Activated CD8-positive, alpha-beta memory T cell treated with anti-CD3 and anti-CD28 coated beads for 36 hours (primary cell): ENCODE results near the gene OR5AR1. TPM values are rescaled to one million over a fixed set of nuclear protein-coding genes. Genes with fewer than 3 reads are reported as not detected.
"Not testable (repeated sequence)": the region's sequence is repeated elsewhere in the genome, so short reads cannot be mapped to it uniquely, and the experiment has no call there.

Source experiments
- CTCF ChIA-PET: fragments of 350-600 bp; sonication (Branson Sonifier 250); formaldehyde crosslinking; loops from one replicate; lab custom pipeline; 2021; ENCODE audit warnings: antibody characterized with exemption; lab: Charles Lee
- POLR2A ChIA-PET: fragments of 350-600 bp; sonication (Branson Sonifier 250); formaldehyde crosslinking; loops from one replicate; lab custom pipeline; 2021; ENCODE audit warnings: antibody characterized with exemption; lab: Charles Lee
- total RNA-seq, 2 experiments: library from RNA; stranded (reverse); gene quantifications; one replicate each; pipeline ENCODE4 v1.2.3, GENCODE V29; 2021

Gene OR5AR1
- not detected for total RNA-seq

- POLR2A ChIA-PET = interaction anchor here (0.7 kb wide), 1 partner anchor 286 kb away, joined by 3 read pairs; no protein-coding TSS in a partner anchor
- CTCF ChIA-PET = no interaction called here
These were observed at the start of gene OR5AR1 for GRCh38 chr11:56663386-56663785. Gene OR5AR1, plus strand, starts transcription at chr11:56663686. Its CDS starts 0 bp downstream, at chr11:56663686.

GRCh38 chr11:56624661-56625110 is 38.8 kb upstream of the OR5AR1 start:
- ChIA-PET POLR2A (no interaction called here), CTCF (no interaction called here)

GRCh38 chr11:56625946-56626345 is 37.5 kb upstream of the OR5AR1 start:
- CTCF ChIA-PET = no interaction called here
- POLR2A ChIA-PET = no interaction called here

- ChIA-PET POLR2A (no interaction called here), CTCF (no interaction called here)
These were observed 31.2 kb upstream of the OR5AR1 start for GRCh38 chr11:56632329-56632728.

GRCh38 chr11:56636861-56637260 is 26.6 kb upstream of the OR5AR1 start:
- POLR2A ChIA-PET = no interaction called here
- CTCF ChIA-PET = no interaction called here

GRCh38 chr11:56637500-56637899 is 26.0 kb upstream of the OR5AR1 start:
- ChIA-PET POLR2A (no interaction called here), CTCF (no interaction called here)

- ChIA-PET POLR2A (no interaction called here), CTCF (no interaction called here)
These were observed 21.1 kb upstream of the OR5AR1 start, which contains the start of gene OR5AP2 for GRCh38 chr11:56642339-56642738. Gene OR5AP2, minus strand, starts transcription at chr11:56642439. Its CDS starts 0 bp downstream, at chr11:56642439.

GRCh38 chr11:56659755-56660154 is 3.7 kb upstream of the OR5AR1 start:
- CTCF ChIA-PET = no interaction called here

GRCh38 chr11:56670984-56671383 is 7.5 kb downstream of the OR5AR1 start:
- CTCF ChIA-PET = no interaction called here
- POLR2A ChIA-PET = no interaction called here

More at GRCh38 chr11:56659755-56660154, 3.7 kb upstream of the OR5AR1 start:
- POLR2A ChIA-PET = no interaction called here

GRCh38 chr11:56688554-56689100 is 25.1 kb downstream of the OR5AR1 start:
- ChIA-PET POLR2A (no interaction called here), CTCF (no interaction called here)

GRCh38 chr11:56691179-56691578 is 27.7 kb downstream of the OR5AR1 start:
- POLR2A ChIA-PET = not testable (repeated sequence)

GRCh38 chr11:56693428-56693827 is 29.9 kb downstream of the OR5AR1 start:
- POLR2A ChIA-PET = no interaction called here

More at GRCh38 chr11:56691179-56691578, 27.7 kb downstream of the OR5AR1 start:
- CTCF ChIA-PET = not testable (repeated sequence)

GRCh38 chr11:56698795-56699194 is 35.3 kb downstream of the OR5AR1 start, which contains the start of gene OR9G1:
Gene OR9G1, plus strand, starts transcription at chr11:56699095. Its CDS starts 1,293 bp downstream, at chr11:56700388.
- ChIA-PET POLR2A (no interaction called here), CTCF (no interaction called here)

More at GRCh38 chr11:56693428-56693827, 29.9 kb downstream of the OR5AR1 start:
- CTCF ChIA-PET = no interaction called here

- POLR2A ChIA-PET = no interaction called here
- CTCF ChIA-PET = no interaction called here
These were observed 36.9 kb downstream of the OR5AR1 start for GRCh38 chr11:56700242-56700913.

GRCh38 chr11:56700914-56701485 is 37.5 kb downstream of the OR5AR1 start:
- POLR2A ChIA-PET = no interaction called here
- CTCF ChIA-PET = no interaction called here

- POLR2A ChIA-PET = no interaction called here
These were observed 42.4 kb downstream of the OR5AR1 start for GRCh38 chr11:56705784-56706396.

GRCh38 chr11:56706486-56706885 is 43.0 kb downstream of the OR5AR1 start:
- CTCF ChIA-PET = no interaction called here
- POLR2A ChIA-PET = no interaction called here

More at GRCh38 chr11:56705784-56706396, 42.4 kb downstream of the OR5AR1 start:
- CTCF ChIA-PET = no interaction called here

GRCh38 chr11:56714206-56714605 is 50.7 kb downstream of the OR5AR1 start:
- CTCF ChIA-PET = no interaction called here
- POLR2A ChIA-PET = no interaction called here
